Osteocyte (in vitro differentiated cells): ENCODE measurements around the gene BRCA1. TPM values are rescaled to one million over a fixed set of nuclear protein-coding genes. Genes with fewer than 3 reads are reported as not detected.

Experiments used
- DNase-seq: peaks from one replicate; pipeline ENCODE4 v3.0.0; 2021; ENCODE audit warnings: mixed read lengths; ENCODE audit not compliant: unreplicated experiment; ENCODE audit errors: extremely low spot score
- H3K27ac Mint-ChIP-seq: one replicate; pipeline ENCODE4 v1.8.0; 2021; ENCODE audit warnings: mild to moderate bottlenecking, mixed read lengths; ENCODE audit not compliant: unreplicated experiment
- H3K27me3 Mint-ChIP-seq: one replicate; pipeline ENCODE4 v1.8.0; 2021; ENCODE audit warnings: mixed read lengths; ENCODE audit not compliant: unreplicated experiment
- H3K36me3 Mint-ChIP-seq: one replicate; pipeline ENCODE4 v1.8.0; 2021; ENCODE audit warnings: mixed read lengths; ENCODE audit not compliant: unreplicated experiment
- H3K4me1 Mint-ChIP-seq: one replicate; pipeline ENCODE4 v1.8.0; 2021; ENCODE audit warnings: mixed read lengths; ENCODE audit not compliant: unreplicated experiment
- H3K4me3 Mint-ChIP-seq: one replicate; pipeline ENCODE4 v1.8.0; 2021; ENCODE audit warnings: mild to moderate bottlenecking, moderate library complexity, mixed read lengths; ENCODE audit not compliant: unreplicated experiment
- H3K9me3 Mint-ChIP-seq: one replicate; pipeline ENCODE4 v1.8.0; 2021; ENCODE audit warnings: mixed read lengths; ENCODE audit not compliant: unreplicated experiment
- long read RNA-seq: library from polyadenylated mRNA; unstranded; transcript quantifications from one replicate; pipeline ENCODE4 v2.0.0, GENCODE V29; 2021
- total RNA-seq: library from RNA; stranded (reverse); gene quantifications from 2 replicates; pipeline ENCODE4 v1.2.1, GENCODE V29; 2021
- TF ChIP-seq, protein P1 (sequence below): fragments of 200-600 bp; sonication (generic); IDR thresholded peaks from 2 replicates; pipeline ENCODE4 v1.5.0; 2021; ENCODE audit warnings: antibody characterized with exemption, mild to moderate bottlenecking, moderate library complexity

Gene BRCA1
- 6.8 and 7.3 TPM in 2 replicates for total RNA-seq
- long read RNA-seq, full-length matches to known transcripts = 7 of 28 reads
- long read RNA-seq, partial matches to known transcripts = 5 of 28 reads
- long read RNA-seq, other reads (novel, unspliced or antisense) = 16 of 28 reads

DNA sequence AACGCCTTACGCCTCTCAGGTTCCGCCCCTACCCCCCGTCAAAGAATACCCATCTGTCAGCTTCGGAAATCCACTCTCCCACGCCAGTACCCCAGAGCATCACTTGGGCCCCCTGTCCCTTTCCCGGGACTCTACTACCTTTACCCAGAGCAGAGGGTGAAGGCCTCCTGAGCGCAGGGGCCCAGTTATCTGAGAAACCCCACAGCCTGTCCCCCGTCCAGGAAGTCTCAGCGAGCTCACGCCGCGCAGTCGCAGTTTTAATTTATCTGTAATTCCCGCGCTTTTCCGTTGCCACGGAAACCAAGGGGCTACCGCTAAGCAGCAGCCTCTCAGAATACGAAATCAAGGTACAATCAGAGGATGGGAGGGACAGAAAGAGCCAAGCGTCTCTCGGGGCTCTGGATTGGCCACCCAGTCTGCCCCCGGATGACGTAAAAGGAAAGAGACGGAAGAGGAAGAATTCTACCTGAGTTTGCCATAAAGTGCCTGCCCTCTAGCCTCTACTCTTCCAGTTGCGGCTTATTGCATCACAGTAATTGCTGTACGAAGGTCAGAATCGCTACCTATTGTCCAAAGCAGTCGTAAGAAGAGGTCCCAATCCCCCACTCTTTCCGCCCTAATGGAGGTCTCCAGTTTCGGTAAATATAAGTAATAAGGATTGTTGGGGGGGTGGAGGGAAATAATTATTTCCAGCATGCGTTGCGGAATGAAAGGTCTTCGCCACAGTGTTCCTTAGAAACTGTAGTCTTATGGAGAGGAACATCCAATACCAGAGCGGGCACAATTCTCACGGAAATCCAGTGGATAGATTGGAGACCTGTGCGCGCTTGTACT lies at the start of gene BRCA1:
Gene BRCA1 (minus strand): TSS at position 232 of the 834 bp plus-strand sequence. CDS start 1,268 bp downstream, outside the sequence.
- H3K27me3 Mint-ChIP-seq = no peaks in the 10 kb centered on the region
- H3K9me3 Mint-ChIP-seq = no peaks in the 10 kb centered on the region
- H3K36me3 Mint-ChIP-seq = peaks cover 7% of the 10 kb centered on the region

DNA sequence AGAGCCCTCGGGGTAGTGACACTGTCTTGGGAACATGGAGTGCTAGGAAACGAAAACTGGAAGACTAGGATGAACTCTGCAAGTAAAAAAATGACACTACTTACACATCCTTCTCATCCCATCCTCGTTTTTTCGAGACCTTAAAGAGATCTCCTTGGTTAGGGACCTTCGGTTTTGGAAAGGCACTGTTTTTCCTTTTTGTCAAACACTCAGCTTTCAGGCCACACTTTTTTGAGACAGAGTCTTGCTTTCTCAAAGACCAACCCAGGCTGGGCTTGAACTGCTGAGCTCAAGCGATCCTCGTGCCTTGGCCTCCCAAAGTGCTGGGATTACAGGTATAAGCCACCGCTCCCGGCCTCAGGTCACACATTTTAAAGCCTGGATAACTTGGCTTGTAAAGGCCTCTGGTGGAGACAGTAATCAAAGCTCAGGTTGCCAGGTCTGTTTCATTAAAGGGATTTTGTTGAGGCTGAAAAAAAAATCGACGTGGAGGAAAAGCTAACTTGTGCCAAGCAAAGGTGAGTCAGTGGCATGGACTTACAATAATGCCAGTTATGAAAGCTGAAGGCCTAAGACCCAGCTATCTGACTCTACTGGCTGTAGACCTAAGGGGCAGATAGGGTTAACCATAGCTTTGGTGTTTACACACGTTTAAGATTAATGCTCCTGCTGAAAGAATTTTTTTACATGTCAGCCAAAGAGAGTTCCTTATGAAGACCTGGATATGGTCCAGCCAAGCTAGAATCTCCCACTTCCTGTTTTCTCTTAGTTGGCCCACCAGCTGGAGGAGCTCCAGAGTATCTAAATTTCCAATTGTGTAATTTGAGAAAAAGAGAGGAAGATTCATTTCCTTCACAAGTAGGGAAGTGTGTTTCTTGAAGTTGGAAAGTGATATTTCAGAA lies 46.7 kb upstream of the BRCA1 start:
- no peaks in the 10 kb centered on the region for H3K27me3 Mint-ChIP-seq
- H3K4me1 Mint-ChIP-seq = peaks cover 35% of the 10 kb centered on the region
- H3K36me3 Mint-ChIP-seq = peaks cover 17% of the 10 kb centered on the region
- TF ChIP-seq, protein P1, sequence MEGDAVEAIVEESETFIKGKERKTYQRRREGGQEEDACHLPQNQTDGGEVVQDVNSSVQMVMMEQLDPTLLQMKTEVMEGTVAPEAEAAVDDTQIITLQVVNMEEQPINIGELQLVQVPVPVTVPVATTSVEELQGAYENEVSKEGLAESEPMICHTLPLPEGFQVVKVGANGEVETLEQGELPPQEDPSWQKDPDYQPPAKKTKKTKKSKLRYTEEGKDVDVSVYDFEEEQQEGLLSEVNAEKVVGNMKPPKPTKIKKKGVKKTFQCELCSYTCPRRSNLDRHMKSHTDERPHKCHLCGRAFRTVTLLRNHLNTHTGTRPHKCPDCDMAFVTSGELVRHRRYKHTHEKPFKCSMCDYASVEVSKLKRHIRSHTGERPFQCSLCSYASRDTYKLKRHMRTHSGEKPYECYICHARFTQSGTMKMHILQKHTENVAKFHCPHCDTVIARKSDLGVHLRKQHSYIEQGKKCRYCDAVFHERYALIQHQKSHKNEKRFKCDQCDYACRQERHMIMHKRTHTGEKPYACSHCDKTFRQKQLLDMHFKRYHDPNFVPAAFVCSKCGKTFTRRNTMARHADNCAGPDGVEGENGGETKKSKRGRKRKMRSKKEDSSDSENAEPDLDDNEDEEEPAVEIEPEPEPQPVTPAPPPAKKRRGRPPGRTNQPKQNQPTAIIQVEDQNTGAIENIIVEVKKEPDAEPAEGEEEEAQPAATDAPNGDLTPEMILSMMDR = peak; percentile 61
- no peak overlapping the region for H3K4me3 Mint-ChIP-seq
- DNase-seq = peak; percentile 73
- no peak overlapping the region for H3K27ac Mint-ChIP-seq
- H3K9me3 Mint-ChIP-seq = no peaks in the 10 kb centered on the region

More for the DNA sequence above, at the start of gene BRCA1:
- peak; percentile 96 for DNase-seq
- Mint-ChIP-seq H3K27ac (peak within 1 kb of the TSS; percentile 95), H3K4me3 (peak within 1 kb of the TSS; percentile 94), H3K4me1 (peaks cover 20% of the 10 kb centered on the region)
- TF ChIP-seq, protein P1 = no peak

DNA sequence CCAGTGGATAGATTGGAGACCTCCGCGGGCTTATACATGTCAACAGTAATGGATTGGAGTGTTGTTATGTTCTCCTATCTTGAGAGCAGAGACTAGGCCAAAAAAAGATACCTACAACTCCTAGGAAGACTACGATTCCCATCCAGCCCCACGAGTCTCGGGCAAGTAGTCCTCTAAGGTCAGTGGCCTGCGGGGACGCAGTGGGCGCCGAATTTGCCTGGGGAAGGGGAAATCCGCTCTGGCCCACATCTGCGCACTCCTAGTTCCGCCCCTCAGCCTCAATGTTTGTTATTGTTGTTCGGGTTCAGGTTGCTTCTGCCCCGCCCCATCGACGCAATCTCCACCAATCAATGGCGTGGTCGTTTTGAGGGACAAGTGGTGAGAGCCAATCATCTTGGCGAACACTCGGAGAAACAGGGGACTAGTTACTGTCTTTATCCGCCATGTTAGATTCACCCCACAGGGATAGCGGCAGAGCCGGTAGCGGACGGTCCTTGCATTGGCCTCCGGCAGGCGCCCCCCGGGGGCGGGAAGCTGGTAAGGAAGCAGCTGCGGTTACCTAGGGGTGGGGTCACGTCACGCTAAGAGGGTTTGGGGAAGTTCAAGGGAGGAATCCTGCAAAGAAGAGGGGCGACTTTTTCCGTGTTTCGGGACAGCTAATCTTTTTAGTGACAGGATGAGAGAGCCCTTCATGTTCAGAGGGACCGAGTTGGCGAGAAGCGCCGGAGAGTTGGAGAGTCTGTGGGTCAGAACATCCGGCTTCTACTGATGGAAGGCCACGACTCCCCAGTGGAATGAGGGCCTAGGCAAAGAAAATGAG lies 45.8 kb upstream of the BRCA1 start, which contains the start of gene NBR1:
Gene NBR1 (plus strand): TSS at position 449 of the 820 bp plus-strand sequence. CDS start 4,586 bp downstream, outside the sequence.
- no peak within 1 kb of the TSS for H3K4me3 Mint-ChIP-seq
- H3K27me3 Mint-ChIP-seq = no peaks in the 10 kb centered on the region
- no peak within 1 kb of the TSS for H3K27ac Mint-ChIP-seq
- H3K4me1 Mint-ChIP-seq = peaks cover 26% of the 10 kb centered on the region
- H3K9me3 Mint-ChIP-seq = no peaks in the 10 kb centered on the region
- TF ChIP-seq, protein P1 = no peak
- peak; percentile 97 for DNase-seq
- H3K36me3 Mint-ChIP-seq = peaks cover 14% of the 10 kb centered on the region

- H3K4me3 Mint-ChIP-seq = no peak overlapping the region
- peaks cover 19% of the 10 kb centered on the region for H3K4me1 Mint-ChIP-seq
- no peaks in the 10 kb centered on the region for H3K9me3 Mint-ChIP-seq
- peaks cover 8% of the 10 kb centered on the region for H3K36me3 Mint-ChIP-seq
- H3K27me3 Mint-ChIP-seq = no peaks in the 10 kb centered on the region
- H3K27ac Mint-ChIP-seq = no peak overlapping the region
- DNase-seq = peak; percentile 95
- TF ChIP-seq, protein P1 = no peak
Observed at GRCh38 chr17:43170140-43170765, 45.1 kb upstream of the BRCA1 start.
